Caco-2 (cell line): ENCODE measurements around the gene PARD3. TPM values are rescaled to one million over a fixed set of nuclear protein-coding genes. Genes with fewer than 3 reads are reported as not detected.
"Not testable (repeated sequence)": the region's sequence is repeated elsewhere in the genome, so short reads cannot be mapped to it uniquely, and the experiment has no call there.

Experiments used
- BruUV-seq: library from RNA; stranded (reverse); fragments of 400-500 nt; replicated peaks from 2 replicates; lab custom pipeline; 2021; lab: Mats Ljungman, UMichigan
- CTCF ChIA-PET: fragments of 300-600 bp; sonication (Branson Sonifier 250); formaldehyde crosslinking; loops from one replicate; lab custom pipeline; 2022; ENCODE audit warnings: antibody characterized with exemption; lab: Charles Lee
- POLR2A ChIA-PET: fragments of 300-600 bp; sonication (Branson Sonifier 250); formaldehyde crosslinking; loops from one replicate; lab custom pipeline; 2022; ENCODE audit warnings: antibody characterized with exemption; lab: Charles Lee
- DNase-seq, 2 experiments: peaks; one replicate each; pipeline versions ENCODE4 v3.0.0 to v3.0.0-alpha.2; 2020 to 2022
- H3K27me3 ChIP-seq: replicated peaks from 2 replicates; pipeline ENCODE4 v1.6.0; 2011; ENCODE audit warnings: low read length; ENCODE audit not compliant: control insufficient read depth, insufficient read depth
- H3K36me3 ChIP-seq: 2 replicates; pipeline ENCODE4 v1.5.1; 2011; ENCODE audit warnings: low read length; ENCODE audit not compliant: control insufficient read depth, insufficient read depth
- H3K4me1 ChIP-seq: fragments of 250-450 bp; sonication (Bioruptor Pico); 2 replicates; pipeline ENCODE4 v1.5.1; 2020; ENCODE audit warnings: mild to moderate bottlenecking
- H3K4me3 ChIP-seq: 2 replicates; pipeline ENCODE4 v1.5.1; 2011; ENCODE audit warnings: low read depth, mild to moderate bottlenecking, control low read depth, low read length
- H3K9me3 ChIP-seq: fragments of 250-450 bp; sonication (Bioruptor Pico); 2 replicates; pipeline ENCODE4 v1.5.1; 2020; ENCODE audit warnings: mild to moderate bottlenecking, moderate library complexity
- H3K27ac Mint-ChIP-seq: one replicate; pipeline ENCODE4 v1.8.0; 2022; ENCODE audit warnings: mixed read lengths; ENCODE audit not compliant: unreplicated experiment
- H3K27me3 Mint-ChIP-seq: one replicate; pipeline ENCODE4 v1.8.0; 2022; ENCODE audit warnings: mixed read lengths; ENCODE audit not compliant: insufficient read depth, unreplicated experiment
- H3K36me3 Mint-ChIP-seq: one replicate; pipeline ENCODE4 v1.8.0; 2022; ENCODE audit warnings: mild to moderate bottlenecking, mixed read lengths; ENCODE audit not compliant: insufficient read depth, unreplicated experiment
- H3K4me1 Mint-ChIP-seq: one replicate; pipeline ENCODE4 v1.8.0; 2022; ENCODE audit warnings: low read depth, mixed read lengths; ENCODE audit not compliant: unreplicated experiment
- H3K4me3 Mint-ChIP-seq: one replicate; pipeline ENCODE4 v1.8.0; 2022; ENCODE audit warnings: mild to moderate bottlenecking, moderate library complexity, mixed read lengths; ENCODE audit not compliant: unreplicated experiment
- H3K9me3 Mint-ChIP-seq: one replicate; pipeline ENCODE4 v1.8.0; 2022; ENCODE audit warnings: mixed read lengths; ENCODE audit not compliant: unreplicated experiment
- intact Hi-C: fragments of 100-400 bp; cut with micrococcal nuclease; formaldehyde crosslinking; loops from one replicate; pipeline ENCODE4 v1.10.0; 2022; ENCODE audit not compliant: unreplicated experiment
- total RNA-seq: library from RNA; stranded (reverse); gene quantifications from 2 replicates; pipeline ENCODE4 v1.2.3, GENCODE V29; 2022
- TF ChIP-seq, protein P1 (sequence below), 2 experiments: fragments of 200-600 bp in 1 of 2; IDR thresholded peaks; 1 replicate in 1 of 2; 2 replicates in 1 of 2; pipeline versions ENCODE4 v1.5.1 to v1.8.0; 2011 to 2022; ENCODE audit warnings: antibody characterized with exemption in 1 of 2, control low read depth in 1 of 2, inconsistent platforms in 1 of 2, low read depth in 1 of 2, low read length in 1 of 2, mild to moderate bottlenecking in 1 of 2, moderate library complexity in 1 of 2; ENCODE audit not compliant: insufficient read depth in 1 of 2, severe bottlenecking in 1 of 2, unreplicated experiment in 1 of 2

Gene PARD3
- total RNA-seq, 1 experiment from 2014 or later = 80.7 TPM

DNA sequence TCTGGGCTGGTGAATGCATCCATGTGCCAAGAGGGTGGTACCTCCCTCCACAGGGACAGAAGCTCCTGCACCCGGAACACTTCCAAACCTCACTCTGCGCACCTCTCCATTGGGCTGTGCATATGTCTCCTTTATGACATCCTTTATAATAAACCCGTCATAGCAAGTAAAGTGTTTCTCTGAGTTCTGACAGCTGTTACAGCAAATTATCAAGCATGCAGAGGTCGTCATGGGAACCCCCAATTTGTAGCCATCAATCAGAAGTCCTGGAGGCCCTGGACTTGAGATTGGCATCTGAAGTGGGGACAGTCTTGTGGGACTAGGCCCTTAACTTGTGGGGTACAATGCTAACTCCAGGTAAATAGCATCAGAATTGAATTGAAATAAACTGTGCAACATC lies 29.4 kb upstream of the PARD3 start:
- H3K36me3 ChIP-seq = no peaks in the 10 kb centered on the region

DNA sequence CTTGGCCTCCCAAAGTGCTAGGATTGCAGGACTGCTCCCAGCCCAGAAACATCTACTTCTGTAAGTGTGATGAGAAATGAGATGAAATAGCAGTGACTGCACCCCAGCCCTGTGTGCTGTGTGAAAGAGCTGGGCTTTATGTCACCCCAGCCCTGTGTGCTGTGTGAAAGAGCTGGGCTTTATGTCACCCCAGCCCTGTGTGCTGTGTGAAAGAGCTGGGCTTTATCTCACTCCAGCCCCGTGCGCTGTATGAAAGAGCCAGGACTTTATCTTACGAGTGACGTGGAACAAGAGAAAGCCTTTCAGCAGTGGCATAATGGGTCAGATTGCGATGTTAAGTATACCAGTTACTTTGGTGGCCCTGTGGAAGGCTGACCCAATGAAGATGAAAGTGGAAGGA lies 28.4 kb upstream of the PARD3 start:
- intact Hi-C loops, H3K36me3 Mint-ChIP-seq, H3K27me3 Mint-ChIP-seq, DNase-seq, H3K27ac Mint-ChIP-seq, H3K9me3 Mint-ChIP-seq, CTCF ChIA-PET, H3K4me1 Mint-ChIP-seq, BruUV-seq, POLR2A ChIA-PET, H3K4me3 Mint-ChIP-seq, H3K4me3 ChIP-seq, H3K36me3 ChIP-seq, H3K9me3 ChIP-seq, H3K4me1 ChIP-seq, H3K27me3 ChIP-seq: not testable (repeated sequence)

More for the DNA sequence above, 29.4 kb upstream of the PARD3 start:
- H3K9me3 Mint-ChIP-seq = no peaks in the 10 kb centered on the region
- intact Hi-C loops = no loop called here
- no peak overlapping the region for H3K4me3 Mint-ChIP-seq
- no peaks in the 10 kb centered on the region for H3K4me1 ChIP-seq
- H3K9me3 ChIP-seq = no peaks in the 10 kb centered on the region
- TF ChIP-seq, protein P1, sequence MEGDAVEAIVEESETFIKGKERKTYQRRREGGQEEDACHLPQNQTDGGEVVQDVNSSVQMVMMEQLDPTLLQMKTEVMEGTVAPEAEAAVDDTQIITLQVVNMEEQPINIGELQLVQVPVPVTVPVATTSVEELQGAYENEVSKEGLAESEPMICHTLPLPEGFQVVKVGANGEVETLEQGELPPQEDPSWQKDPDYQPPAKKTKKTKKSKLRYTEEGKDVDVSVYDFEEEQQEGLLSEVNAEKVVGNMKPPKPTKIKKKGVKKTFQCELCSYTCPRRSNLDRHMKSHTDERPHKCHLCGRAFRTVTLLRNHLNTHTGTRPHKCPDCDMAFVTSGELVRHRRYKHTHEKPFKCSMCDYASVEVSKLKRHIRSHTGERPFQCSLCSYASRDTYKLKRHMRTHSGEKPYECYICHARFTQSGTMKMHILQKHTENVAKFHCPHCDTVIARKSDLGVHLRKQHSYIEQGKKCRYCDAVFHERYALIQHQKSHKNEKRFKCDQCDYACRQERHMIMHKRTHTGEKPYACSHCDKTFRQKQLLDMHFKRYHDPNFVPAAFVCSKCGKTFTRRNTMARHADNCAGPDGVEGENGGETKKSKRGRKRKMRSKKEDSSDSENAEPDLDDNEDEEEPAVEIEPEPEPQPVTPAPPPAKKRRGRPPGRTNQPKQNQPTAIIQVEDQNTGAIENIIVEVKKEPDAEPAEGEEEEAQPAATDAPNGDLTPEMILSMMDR (IDR thresholded peaks at IDR 0.05; ENCODE audit: insufficient read depth in 1 of 2, low read depth in 1 of 2, low read length in 1 of 2, severe bottlenecking in 1 of 2, unreplicated experiment in 1 of 2) = no peak
- DNase-seq = no peak
- no peaks in the 10 kb centered on the region for H3K36me3 Mint-ChIP-seq
- ChIA-PET CTCF (no interaction called here), POLR2A (no interaction called here)
- H3K27me3 Mint-ChIP-seq = peaks cover 7% of the 10 kb centered on the region
- no peak overlapping the region for H3K4me3 ChIP-seq
- H3K27ac Mint-ChIP-seq = no peak overlapping the region
- no TSS peak for BruUV-seq
- no peaks in the 10 kb centered on the region for H3K27me3 ChIP-seq
- H3K4me1 Mint-ChIP-seq = no peaks in the 10 kb centered on the region

DNA sequence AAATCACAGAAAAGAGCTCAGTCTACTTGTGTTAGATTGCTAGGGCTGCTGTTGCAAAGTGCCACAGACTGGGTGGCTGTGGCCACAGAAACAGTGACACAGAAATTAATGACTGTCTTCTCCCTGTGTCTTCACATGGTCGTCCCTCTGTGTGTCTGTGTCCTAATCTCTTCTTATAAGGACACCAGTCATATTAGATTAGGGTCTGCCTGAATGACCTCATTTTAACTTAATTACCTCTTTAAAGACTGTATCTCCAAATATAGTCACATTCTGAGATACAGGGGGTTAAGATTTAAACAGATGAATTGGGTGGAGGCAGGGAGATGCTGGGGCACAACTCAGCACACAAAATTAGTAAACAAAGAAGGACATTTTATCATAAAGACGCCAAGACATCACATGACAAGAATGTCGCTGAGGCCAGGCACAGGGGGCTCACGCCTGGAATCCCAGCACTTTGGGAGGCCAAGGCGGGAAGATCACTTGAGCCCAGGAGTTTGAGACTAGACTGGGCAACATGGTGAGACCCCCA lies 23.3 kb upstream of the PARD3 start:
- intact Hi-C loops = no loop called here
- ChIA-PET POLR2A (no interaction called here), CTCF (no interaction called here)
- Mint-ChIP-seq H3K36me3 (no peaks in the 10 kb centered on the region), H3K27ac (no peak overlapping the region), H3K4me1 (no peaks in the 10 kb centered on the region), H3K9me3 (no peaks in the 10 kb centered on the region), H3K4me3 (no peak overlapping the region), H3K27me3 (peaks cover under 1% of the 10 kb centered on the region)
- BruUV-seq = no TSS peak
- Histone ChIP-seq H3K4me3 (no peak overlapping the region), H3K36me3 (no peaks in the 10 kb centered on the region), H3K4me1 (no peaks in the 10 kb centered on the region), H3K9me3 (no peaks in the 10 kb centered on the region), H3K27me3 (no peaks in the 10 kb centered on the region)
- DNase-seq = no peak
- TF ChIP-seq, protein P1 (IDR thresholded peaks at IDR 0.05; ENCODE audit: insufficient read depth in 1 of 2, low read depth in 1 of 2, low read length in 1 of 2, severe bottlenecking in 1 of 2, unreplicated experiment in 1 of 2) = no peak
